ENCODE results near the gene POC5.
A peak's percentile ranks its signal among the peaks of the same experiment; 100 is the strongest.
"Not testable (repeated sequence)": the region's sequence is repeated elsewhere in the genome, so short reads cannot be mapped to it uniquely, and the experiment has no call there.

The POC5 gene

GRCh38 chr5:75706775-75707174, 10.5 kb downstream of the POC5 start:
- H3K27ac ChIP-seq (ENCODE audit: low read depth, low read length): no peak overlapping the region
- H3K27me3 ChIP-seq (ENCODE audit: control insufficient read depth, insufficient read depth, low read length): no peaks in the 10 kb centered on the region
- peaks cover 37% of the 10 kb centered on the region for H3K36me3 ChIP-seq (ENCODE audit: control insufficient read depth, insufficient read depth, low read length)
- H3K9ac ChIP-seq (ENCODE audit: low read depth, low read length): no peak overlapping the region
- H3K4me3 ChIP-seq (ENCODE audit: low read depth, low read length): no peak overlapping the region
- H3K4me1 ChIP-seq (ENCODE audit: control insufficient read depth, insufficient read depth, low read length): no peaks in the 10 kb centered on the region
- H3K9me3 ChIP-seq (ENCODE audit: control insufficient read depth, insufficient read depth, low read length): no peaks in the 10 kb centered on the region

GRCh38 chr5:75706016-75706415, 11.2 kb downstream of the POC5 start:
- Histone ChIP-seq H3K9me3 (ENCODE audit: control insufficient read depth, insufficient read depth, low read length) (no peaks in the 10 kb centered on the region), H3K4me3 (ENCODE audit: low read depth, low read length) (no peak overlapping the region), H3K27ac (ENCODE audit: low read depth, low read length) (no peak overlapping the region), H3K4me1 (ENCODE audit: control insufficient read depth, insufficient read depth, low read length) (no peaks in the 10 kb centered on the region), H3K27me3 (ENCODE audit: control insufficient read depth, insufficient read depth, low read length) (no peaks in the 10 kb centered on the region), H3K9ac (ENCODE audit: low read depth, low read length) (no peak overlapping the region), H3K36me3 (ENCODE audit: control insufficient read depth, insufficient read depth, low read length) (peaks cover 39% of the 10 kb centered on the region)

GRCh38 chr5:75701856-75702255, 15.4 kb downstream of the POC5 start:
- no peaks in the 10 kb centered on the region for H3K9me3 ChIP-seq (ENCODE audit: control insufficient read depth, insufficient read depth, low read length)
- no peak overlapping the region for H3K9ac ChIP-seq (ENCODE audit: low read depth, low read length)
- H3K4me3 ChIP-seq (ENCODE audit: low read depth, low read length): no peak overlapping the region
- H3K4me1 ChIP-seq (ENCODE audit: control insufficient read depth, insufficient read depth, low read length): no peaks in the 10 kb centered on the region
- H3K27me3 ChIP-seq (ENCODE audit: control insufficient read depth, insufficient read depth, low read length): no peaks in the 10 kb centered on the region
- no peak overlapping the region for H3K27ac ChIP-seq (ENCODE audit: low read depth, low read length)
- H3K36me3 ChIP-seq (ENCODE audit: control insufficient read depth, insufficient read depth, low read length): peaks cover 32% of the 10 kb centered on the region

DNA sequence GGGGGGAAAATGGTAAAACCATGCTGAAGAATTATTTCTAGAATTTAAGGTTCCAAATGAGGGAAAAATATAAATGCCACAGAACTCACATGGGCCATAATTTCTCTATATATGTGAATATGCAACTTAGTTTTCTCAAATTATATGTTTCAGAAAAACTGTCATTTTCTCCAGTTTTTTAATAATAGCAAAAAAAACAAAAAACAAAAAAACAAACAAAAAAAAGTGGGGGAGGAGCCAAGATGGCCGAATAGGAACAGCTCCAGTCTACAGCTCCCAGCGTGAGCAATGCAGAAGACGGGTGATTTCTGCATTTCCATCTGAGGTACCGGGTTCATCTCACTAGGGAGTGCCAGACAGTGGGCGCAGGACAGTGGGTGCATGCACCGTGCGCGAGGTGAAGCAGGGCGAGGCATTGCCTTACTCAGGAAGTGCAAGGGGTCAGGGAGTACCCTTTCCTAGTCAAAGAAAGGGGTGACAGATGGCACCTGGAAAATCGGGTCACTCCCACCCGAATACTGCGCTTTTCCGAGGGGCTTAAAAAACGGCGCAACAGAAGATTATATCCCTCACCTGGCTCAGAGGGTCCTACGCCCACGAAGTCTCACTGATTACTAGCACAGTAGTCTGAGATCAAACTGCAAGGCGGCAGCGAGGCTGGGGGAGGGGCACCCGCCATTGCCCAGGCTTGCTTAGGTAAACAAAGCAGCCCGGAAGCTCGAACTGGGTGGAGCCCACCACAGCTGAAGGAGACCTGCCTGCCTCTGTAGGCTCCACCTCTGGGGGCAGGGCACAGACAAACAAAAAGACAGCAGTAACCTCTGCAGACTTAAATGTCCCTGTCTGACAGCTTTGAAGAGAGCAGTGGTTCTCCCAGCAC, 21.5 kb downstream of the POC5 start:
- H3K4me3 ChIP-seq (ENCODE audit: low read depth, low read length): 0 out of 2 replicates have a peak overlapping the region, but pooled peaks have one; percentile 26
- H3K27ac ChIP-seq (ENCODE audit: low read depth, low read length); H3K4me1 ChIP-seq (ENCODE audit: control insufficient read depth, insufficient read depth, low read length); H3K9me3 ChIP-seq (ENCODE audit: control insufficient read depth, insufficient read depth, low read length); H3K27me3 ChIP-seq (ENCODE audit: control insufficient read depth, insufficient read depth, low read length); H3K9ac ChIP-seq (ENCODE audit: low read depth, low read length): not testable (repeated sequence)
- peaks cover 39% of the 10 kb centered on the region for H3K36me3 ChIP-seq (ENCODE audit: control insufficient read depth, insufficient read depth, low read length)

DNA sequence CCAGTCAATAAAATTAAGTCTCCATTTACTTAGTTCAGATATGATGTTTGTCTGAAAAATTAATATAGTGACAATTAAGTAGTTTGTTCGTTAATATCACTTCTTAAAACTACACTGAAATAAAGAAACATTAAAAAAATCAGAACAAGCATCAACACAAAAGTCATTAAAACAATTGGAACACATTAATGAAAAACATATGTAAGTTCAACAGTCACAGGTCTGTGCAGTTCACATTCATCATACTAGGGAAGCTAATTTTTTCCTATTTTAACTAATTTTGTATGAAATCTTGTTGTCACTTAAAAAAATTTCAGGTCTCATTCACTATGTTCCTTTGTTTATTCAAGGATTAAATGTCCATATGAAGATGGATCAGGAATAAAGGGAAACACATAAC, 22.5 kb downstream of the POC5 start:
- Histone ChIP-seq H3K27me3 (ENCODE audit: control insufficient read depth, insufficient read depth, low read length) (no peaks in the 10 kb centered on the region), H3K4me3 (ENCODE audit: low read depth, low read length) (no peak overlapping the region), H3K4me1 (ENCODE audit: control insufficient read depth, insufficient read depth, low read length) (peaks cover 3% of the 10 kb centered on the region; the same call in 1 of the 2 replicates), H3K9ac (ENCODE audit: low read depth, low read length) (no peak overlapping the region), H3K9me3 (ENCODE audit: control insufficient read depth, insufficient read depth, low read length) (no peaks in the 10 kb centered on the region), H3K36me3 (ENCODE audit: control insufficient read depth, insufficient read depth, low read length) (peaks cover 47% of the 10 kb centered on the region), H3K27ac (ENCODE audit: low read depth, low read length) (no peak overlapping the region)

DNA sequence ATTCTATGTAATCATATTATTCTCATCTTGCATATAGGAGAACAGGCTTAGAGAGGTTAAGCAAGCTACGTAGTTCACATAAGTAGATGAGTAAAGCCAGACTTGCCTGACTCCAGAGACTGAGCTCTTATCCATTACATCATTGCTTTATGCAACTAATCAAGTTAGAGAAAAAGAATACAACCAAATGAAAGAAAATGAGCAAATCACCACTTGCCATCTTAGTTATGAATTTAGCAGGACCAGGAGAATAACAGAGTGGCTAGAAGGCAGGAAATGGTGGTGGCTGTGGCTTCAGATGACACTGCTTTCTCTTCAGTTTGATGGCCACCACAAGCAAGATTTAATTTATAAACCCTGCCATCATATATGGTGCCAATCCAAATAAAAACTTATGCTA, 26.6 kb downstream of the POC5 start:
- Histone ChIP-seq H3K27me3 (ENCODE audit: control insufficient read depth, insufficient read depth, low read length) (no peaks in the 10 kb centered on the region), H3K27ac (ENCODE audit: low read depth, low read length) (no peak overlapping the region), H3K36me3 (ENCODE audit: control insufficient read depth, insufficient read depth, low read length) (peaks cover 77% of the 10 kb centered on the region), H3K9ac (ENCODE audit: low read depth, low read length) (no peak overlapping the region), H3K4me3 (ENCODE audit: low read depth, low read length) (no peak overlapping the region), H3K9me3 (ENCODE audit: control insufficient read depth, insufficient read depth, low read length) (no peaks in the 10 kb centered on the region), H3K4me1 (ENCODE audit: control insufficient read depth, insufficient read depth, low read length) (peaks cover 3% of the 10 kb centered on the region; the same call in 1 of the 2 replicates)

DNA sequence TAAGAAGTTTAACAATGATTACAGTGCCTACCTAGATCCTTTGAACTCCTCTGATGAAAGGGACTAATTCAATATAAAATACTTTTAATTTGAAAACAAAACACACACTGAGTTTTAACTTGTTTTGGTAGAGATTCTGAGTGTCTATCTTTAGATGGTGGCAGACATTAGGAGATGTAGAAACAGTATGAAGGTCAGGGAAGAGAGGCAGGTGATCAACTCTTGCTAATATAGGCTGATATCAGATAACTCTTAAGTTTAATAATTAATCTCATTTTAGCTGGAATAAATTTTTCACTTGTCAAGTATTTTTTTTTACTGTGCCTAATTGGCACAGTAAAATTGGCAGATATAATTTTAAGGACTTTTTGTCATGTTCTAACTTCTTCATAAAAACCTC, 30.8 kb downstream of the POC5 start:
- no peak overlapping the region for H3K9ac ChIP-seq (ENCODE audit: low read depth, low read length)
- H3K4me1 ChIP-seq (ENCODE audit: control insufficient read depth, insufficient read depth, low read length): no peaks in the 10 kb centered on the region
- no peaks in the 10 kb centered on the region for H3K9me3 ChIP-seq (ENCODE audit: control insufficient read depth, insufficient read depth, low read length)
- no peak overlapping the region for H3K4me3 ChIP-seq (ENCODE audit: low read depth, low read length)
- H3K36me3 ChIP-seq (ENCODE audit: control insufficient read depth, insufficient read depth, low read length): peaks cover 52% of the 10 kb centered on the region
- no peaks in the 10 kb centered on the region for H3K27me3 ChIP-seq (ENCODE audit: control insufficient read depth, insufficient read depth, low read length)
- no peak overlapping the region for H3K27ac ChIP-seq (ENCODE audit: low read depth, low read length)

- Histone ChIP-seq H3K4me3 (ENCODE audit: low read depth, low read length) (no peak overlapping the region), H3K9ac (ENCODE audit: low read depth, low read length) (no peak overlapping the region), H3K36me3 (ENCODE audit: control insufficient read depth, insufficient read depth, low read length) (peaks cover 39% of the 10 kb centered on the region), H3K4me1 (ENCODE audit: control insufficient read depth, insufficient read depth, low read length) (no peaks in the 10 kb centered on the region), H3K27me3 (ENCODE audit: control insufficient read depth, insufficient read depth, low read length) (no peaks in the 10 kb centered on the region), H3K27ac (ENCODE audit: low read depth, low read length) (no peak overlapping the region), H3K9me3 (ENCODE audit: control insufficient read depth, insufficient read depth, low read length) (no peaks in the 10 kb centered on the region)
Observed at GRCh38 chr5:75685141-75685540, 32.1 kb downstream of the POC5 start.

- no peaks in the 10 kb centered on the region for H3K4me1 ChIP-seq (ENCODE audit: control insufficient read depth, insufficient read depth, low read length)
- H3K9me3 ChIP-seq (ENCODE audit: control insufficient read depth, insufficient read depth, low read length): no peaks in the 10 kb centered on the region
- H3K4me3 ChIP-seq (ENCODE audit: low read depth, low read length): no peak overlapping the region
- peaks cover 11% of the 10 kb centered on the region for H3K36me3 ChIP-seq (ENCODE audit: control insufficient read depth, insufficient read depth, low read length)
- no peak overlapping the region for H3K9ac ChIP-seq (ENCODE audit: low read depth, low read length)
- H3K27me3 ChIP-seq (ENCODE audit: control insufficient read depth, insufficient read depth, low read length): no peaks in the 10 kb centered on the region
- H3K27ac ChIP-seq (ENCODE audit: low read depth, low read length): no peak overlapping the region
Observed at GRCh38 chr5:75681125-75681830, 36.0 kb downstream of the POC5 start.

DNA sequence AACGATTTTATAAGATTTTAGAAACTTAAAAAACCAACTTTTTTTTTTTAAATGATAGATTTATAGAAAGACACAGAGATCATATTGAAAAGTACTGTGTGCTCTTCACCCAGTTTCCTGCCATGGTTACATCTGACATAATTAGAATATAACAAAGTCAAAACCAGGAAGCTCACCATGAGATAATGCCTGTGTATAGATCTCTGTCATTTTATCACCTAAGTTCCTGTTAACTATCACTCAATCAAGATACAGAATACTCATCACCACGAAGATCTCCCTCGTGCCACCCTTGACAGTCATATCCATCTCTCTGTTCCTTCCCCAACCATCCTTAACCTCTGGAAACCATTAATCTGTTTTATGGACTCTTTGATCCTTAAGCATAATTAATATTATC, 39.1 kb downstream of the POC5 start:
- Histone ChIP-seq H3K27ac (ENCODE audit: low read depth, low read length) (no peak overlapping the region), H3K9ac (ENCODE audit: low read depth, low read length) (no peak overlapping the region), H3K27me3 (ENCODE audit: control insufficient read depth, insufficient read depth, low read length) (no peaks in the 10 kb centered on the region), H3K4me1 (ENCODE audit: control insufficient read depth, insufficient read depth, low read length) (no peaks in the 10 kb centered on the region), H3K9me3 (ENCODE audit: control insufficient read depth, insufficient read depth, low read length) (no peaks in the 10 kb centered on the region), H3K4me3 (ENCODE audit: low read depth, low read length) (no peak overlapping the region), H3K36me3 (ENCODE audit: control insufficient read depth, insufficient read depth, low read length) (peaks cover 20% of the 10 kb centered on the region; the same call in 1 of the 2 replicates)

GRCh38 chr5:75677607-75678006, 39.6 kb downstream of the POC5 start:
- no peak overlapping the region for H3K27ac ChIP-seq (ENCODE audit: low read depth, low read length)
- no peaks in the 10 kb centered on the region for H3K27me3 ChIP-seq (ENCODE audit: control insufficient read depth, insufficient read depth, low read length)
- no peak overlapping the region for H3K4me3 ChIP-seq (ENCODE audit: low read depth, low read length)
- H3K9me3 ChIP-seq (ENCODE audit: control insufficient read depth, insufficient read depth, low read length): no peaks in the 10 kb centered on the region
- no peak overlapping the region for H3K9ac ChIP-seq (ENCODE audit: low read depth, low read length)
- no peaks in the 10 kb centered on the region for H3K4me1 ChIP-seq (ENCODE audit: control insufficient read depth, insufficient read depth, low read length)
- peaks cover 20% of the 10 kb centered on the region; the same call in 1 of the 2 replicates for H3K36me3 ChIP-seq (ENCODE audit: control insufficient read depth, insufficient read depth, low read length)
